ENCODE results near the gene APCS. TPM values are rescaled to one million over a fixed set of nuclear protein-coding genes. Genes with fewer than 3 reads are reported as not detected.

The APCS gene
- total RNA-seq, 1 donor from 2014 or later: 0.52 TPM

Other genes starting within 250 kb of the APCS start
- gene OR10J4, start 155.6 kb upstream of the APCS start, total RNA-seq: not detected
- gene OR10J1, start 148.1 kb upstream of the APCS start, total RNA-seq: not detected
- not detected for gene OR10J5, start 51.8 kb upstream of the APCS start, total RNA-seq
- gene CRP, start 126.8 kb downstream of the APCS start, total RNA-seq: not detected
- gene DUSP23, start 193.1 kb downstream of the APCS start, total RNA-seq: 7.3 TPM
- gene FCRL6, start 214.5 kb downstream of the APCS start, total RNA-seq: not detected
- 1.6 TPM for gene SLAMF8, start 239.0 kb downstream of the APCS start, total RNA-seq